Cardiac fibroblast (primary cell): ENCODE data around the gene TMEM271.
"Not testable (repeated sequence)": the region's sequence is repeated elsewhere in the genome, so short reads cannot be mapped to it uniquely, and the experiment has no call there.

ENCODE experiments used
- DNase-seq, 2 donors: peaks; one replicate each; pipeline versions ENCODE4 v3.0.0 to v3.0.0-alpha.2; 2010; ENCODE audit warnings: low read depth in 2 of 2
- H3K4me3 ChIP-seq, 2 donors: replicated peaks in 1 of 2; 1 replicate in 1 of 2; 2 replicates in 1 of 2; pipeline ENCODE4 v1.5.1; 2011; ENCODE audit warnings: low read depth in 2 of 2, low read length in 2 of 2, mild to moderate bottlenecking in 2 of 2, moderate library complexity in 1 of 2
- TF ChIP-seq, protein P1 (sequence below): IDR thresholded peaks from one replicate; pipeline ENCODE4 v1.5.1; 2011; ENCODE audit warnings: low read depth, mild to moderate bottlenecking, low read length, inconsistent platforms

Gene TMEM271

DNA sequence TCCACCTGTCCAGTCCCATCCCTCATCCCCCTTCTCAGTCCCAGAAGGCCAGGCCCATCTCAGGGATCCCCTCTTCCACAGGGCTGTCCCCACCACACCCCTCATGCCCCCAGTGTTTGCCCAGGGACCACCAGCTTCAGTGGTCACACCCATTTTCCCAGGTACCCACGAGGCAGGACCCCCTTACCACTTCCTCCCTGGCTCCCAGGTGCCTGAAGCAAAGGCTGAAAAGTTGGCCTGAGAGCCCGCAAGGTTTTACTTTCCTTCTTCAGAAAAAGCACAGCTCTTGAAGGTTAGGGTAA is 7.8 kb downstream of the TMEM271 start:
- TF ChIP-seq, protein P1, sequence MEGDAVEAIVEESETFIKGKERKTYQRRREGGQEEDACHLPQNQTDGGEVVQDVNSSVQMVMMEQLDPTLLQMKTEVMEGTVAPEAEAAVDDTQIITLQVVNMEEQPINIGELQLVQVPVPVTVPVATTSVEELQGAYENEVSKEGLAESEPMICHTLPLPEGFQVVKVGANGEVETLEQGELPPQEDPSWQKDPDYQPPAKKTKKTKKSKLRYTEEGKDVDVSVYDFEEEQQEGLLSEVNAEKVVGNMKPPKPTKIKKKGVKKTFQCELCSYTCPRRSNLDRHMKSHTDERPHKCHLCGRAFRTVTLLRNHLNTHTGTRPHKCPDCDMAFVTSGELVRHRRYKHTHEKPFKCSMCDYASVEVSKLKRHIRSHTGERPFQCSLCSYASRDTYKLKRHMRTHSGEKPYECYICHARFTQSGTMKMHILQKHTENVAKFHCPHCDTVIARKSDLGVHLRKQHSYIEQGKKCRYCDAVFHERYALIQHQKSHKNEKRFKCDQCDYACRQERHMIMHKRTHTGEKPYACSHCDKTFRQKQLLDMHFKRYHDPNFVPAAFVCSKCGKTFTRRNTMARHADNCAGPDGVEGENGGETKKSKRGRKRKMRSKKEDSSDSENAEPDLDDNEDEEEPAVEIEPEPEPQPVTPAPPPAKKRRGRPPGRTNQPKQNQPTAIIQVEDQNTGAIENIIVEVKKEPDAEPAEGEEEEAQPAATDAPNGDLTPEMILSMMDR, result no peak
- DNase-seq, result no peak

DNA sequence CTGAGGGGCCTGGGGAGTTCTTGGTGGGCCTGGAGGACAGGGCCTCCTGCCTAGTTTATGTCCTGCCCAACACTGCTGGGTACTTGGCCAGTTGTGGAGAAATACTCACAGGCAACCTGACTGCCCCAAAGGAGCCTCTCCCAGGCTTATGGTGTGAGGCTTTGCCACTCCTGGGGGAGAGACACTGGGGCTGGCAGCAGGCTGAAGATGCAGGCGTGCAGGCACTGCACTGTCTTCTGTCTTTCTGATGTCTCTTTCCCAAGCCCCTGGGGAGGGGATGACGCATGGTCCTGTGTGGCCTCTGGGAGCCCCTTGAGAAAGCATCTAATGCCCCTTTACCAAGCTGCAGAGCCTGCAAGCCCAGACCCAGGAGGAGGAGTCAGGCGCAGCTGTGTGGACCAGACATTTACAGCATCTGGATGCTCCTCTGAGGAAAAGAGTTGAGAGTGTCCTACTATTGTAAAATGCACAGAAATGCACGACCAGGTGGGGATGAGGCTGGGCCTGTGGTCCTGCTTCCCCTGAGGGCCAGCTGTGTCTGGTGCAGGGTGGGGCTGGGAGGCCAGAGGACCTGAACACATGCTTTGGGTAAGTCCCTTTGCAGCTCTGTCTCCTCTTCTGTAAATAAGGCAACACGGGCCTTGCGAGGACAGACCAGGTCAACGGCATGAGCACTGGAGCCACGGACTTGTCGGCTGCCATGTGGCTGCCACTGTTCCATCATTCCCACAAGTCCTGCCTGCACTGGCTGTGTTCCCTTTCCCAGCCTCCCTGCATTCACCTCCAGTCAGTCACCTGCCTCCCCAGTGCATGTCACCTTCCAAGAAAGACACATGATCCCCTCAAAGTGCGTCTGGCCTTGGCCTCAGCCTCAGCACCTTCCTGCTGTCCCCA is 8.4 kb downstream of the TMEM271 start:
- DNase-seq, result no peak
- H3K4me3 ChIP-seq, result no peak overlapping the region
- TF ChIP-seq, protein P1, result no peak

More for the DNA sequence above, 7.8 kb downstream of the TMEM271 start:
- H3K4me3 ChIP-seq, result no peak overlapping the region

DNA sequence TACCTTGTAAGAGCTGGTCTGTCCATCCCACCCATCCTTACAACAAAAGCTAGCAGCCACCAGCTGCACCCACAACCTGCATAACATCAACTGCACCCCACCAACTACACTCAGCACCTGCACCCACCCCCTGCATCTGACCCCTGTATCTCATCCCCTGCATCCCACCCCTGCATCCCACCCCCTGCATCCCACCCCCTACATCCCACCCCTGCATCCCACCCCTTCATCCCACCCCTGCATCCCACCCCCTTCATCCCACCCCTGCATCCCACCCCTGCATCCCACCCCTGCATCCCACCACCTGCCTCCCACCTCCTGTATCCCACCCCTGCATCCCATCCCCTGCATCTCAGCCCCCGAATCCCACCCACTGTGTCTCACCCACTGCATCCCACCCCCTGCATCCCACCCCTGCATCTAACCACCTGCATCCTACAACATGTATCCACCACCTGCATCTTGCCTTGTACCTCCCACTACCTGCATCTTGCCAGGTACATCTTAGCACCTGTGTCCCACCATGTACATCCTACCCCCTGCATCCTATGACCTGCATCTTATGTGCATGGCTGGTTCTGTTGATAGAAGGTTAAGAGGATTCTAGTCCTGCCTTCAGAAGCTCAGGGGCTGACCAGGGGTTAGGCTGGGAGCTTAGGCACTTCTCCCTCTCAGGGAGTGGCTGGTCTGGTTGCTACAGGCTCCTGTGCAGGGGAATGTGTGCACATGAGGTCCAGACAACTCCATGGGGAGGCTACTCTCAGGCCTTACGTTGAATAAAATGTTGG is 9.4 kb downstream of the TMEM271 start:
- TF ChIP-seq, protein P1, result no peak
- no peak for DNase-seq
- no peak overlapping the region for H3K4me3 ChIP-seq

DNA sequence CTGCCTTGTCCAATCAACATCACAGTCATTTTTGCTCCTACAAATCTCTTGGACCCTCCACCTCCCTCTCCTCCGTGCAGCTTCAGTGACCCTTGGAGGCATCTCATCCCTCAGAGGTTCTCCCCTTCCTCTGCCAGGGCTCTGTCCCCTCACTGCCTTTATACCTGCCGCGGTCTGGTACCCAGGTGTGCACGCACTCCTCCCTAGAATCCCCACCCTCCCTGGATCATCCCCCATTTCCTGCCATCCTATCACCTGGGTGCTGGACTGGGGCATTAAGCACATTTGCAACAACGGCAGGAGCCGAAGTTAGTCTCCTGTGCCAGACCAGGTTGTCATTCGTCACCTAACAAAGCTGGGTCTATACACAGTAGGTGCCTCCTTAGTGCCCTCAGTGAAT is 10.1 kb downstream of the TMEM271 start:
- no peak overlapping the region for H3K4me3 ChIP-seq
- TF ChIP-seq, protein P1, result no peak
- no peak for DNase-seq

DNA sequence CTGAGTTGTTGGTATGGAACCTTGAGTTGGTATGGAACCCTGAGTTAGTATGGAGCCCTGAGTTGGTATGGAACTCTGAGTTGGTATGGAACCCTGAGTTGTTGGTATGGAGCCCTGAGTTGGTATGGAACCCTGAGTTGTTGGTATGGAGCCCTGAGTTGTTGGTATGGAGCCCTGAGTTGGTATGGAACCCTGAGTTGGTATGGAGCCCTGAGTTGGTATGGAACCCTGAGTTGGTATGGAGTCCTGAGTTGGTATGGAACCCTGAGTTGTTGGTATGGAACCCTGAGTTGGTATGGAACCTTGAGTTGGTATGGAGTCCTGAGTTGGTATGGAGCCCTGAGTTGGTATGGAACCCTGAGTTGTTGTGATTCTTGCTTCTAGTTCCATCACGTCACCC is 10.5 kb downstream of the TMEM271 start:
- not testable (repeated sequence) for H3K4me3 ChIP-seq, DNase-seq

DNA sequence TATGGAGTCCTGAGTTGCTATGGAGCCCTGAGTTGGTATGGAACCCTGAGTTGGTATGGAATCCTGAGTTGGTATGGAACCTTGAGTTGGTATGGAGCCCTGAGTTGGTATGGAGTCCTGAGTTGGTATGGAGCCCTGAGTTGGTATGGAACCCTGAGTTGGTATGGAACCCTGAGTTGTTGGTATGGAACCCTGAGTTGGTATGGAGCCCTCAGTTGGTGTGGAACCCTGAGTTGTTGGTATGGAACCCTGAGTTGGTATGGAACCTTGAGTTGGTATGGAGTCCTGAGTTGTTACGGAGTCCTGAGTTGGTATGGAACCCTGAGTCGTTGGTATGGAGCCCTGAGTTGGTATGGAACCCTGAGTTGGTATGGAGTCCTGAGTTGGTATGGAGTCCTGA is 13.6 kb downstream of the TMEM271 start:
- not testable (repeated sequence) for H3K4me3 ChIP-seq, DNase-seq

DNA sequence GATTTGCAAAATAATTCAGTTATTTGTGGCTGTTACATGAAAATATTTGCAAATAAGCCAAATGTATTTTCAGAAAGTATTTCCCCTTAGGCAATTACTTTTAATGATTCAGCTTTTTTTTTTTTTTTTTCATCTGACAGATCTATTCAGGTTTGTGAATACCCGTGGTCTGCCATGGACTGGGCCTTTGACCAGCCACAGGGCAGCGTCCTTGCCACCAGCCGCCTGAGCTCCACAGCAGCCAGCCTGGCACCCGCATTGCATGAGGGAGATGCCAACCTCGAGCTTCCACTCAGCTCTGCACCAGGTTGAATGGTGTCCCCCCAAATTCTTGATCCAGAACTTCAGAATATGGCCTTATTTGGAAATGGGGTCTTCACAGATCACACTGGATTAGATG is 14.7 kb downstream of the TMEM271 start:
- H3K4me3 ChIP-seq, result no peak overlapping the region
- DNase-seq, result no peak
- TF ChIP-seq, protein P1, result no peak
